ENCODE data around the gene PXYLP1.

DNA sequence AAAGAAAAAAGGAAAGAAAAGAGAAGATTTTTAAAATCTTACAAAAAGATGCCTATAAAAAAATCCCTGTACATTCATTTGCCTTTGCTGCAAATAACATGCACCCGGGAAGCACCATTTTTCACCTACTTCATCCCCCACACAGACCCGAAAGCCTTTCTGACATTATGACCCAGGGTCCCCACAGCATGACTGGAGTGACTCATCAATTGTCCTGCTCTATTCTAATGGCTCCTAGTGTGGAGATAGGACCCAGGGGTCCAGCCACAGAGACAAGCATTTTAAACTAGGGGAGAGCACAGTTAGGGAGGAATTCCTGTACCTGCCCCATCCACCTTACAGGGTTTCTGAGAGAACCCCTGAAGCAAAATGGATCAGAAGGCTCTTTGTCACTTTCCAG is 14.7 kb upstream of the PXYLP1 start:
- TF ChIP-seq, protein P1, sequence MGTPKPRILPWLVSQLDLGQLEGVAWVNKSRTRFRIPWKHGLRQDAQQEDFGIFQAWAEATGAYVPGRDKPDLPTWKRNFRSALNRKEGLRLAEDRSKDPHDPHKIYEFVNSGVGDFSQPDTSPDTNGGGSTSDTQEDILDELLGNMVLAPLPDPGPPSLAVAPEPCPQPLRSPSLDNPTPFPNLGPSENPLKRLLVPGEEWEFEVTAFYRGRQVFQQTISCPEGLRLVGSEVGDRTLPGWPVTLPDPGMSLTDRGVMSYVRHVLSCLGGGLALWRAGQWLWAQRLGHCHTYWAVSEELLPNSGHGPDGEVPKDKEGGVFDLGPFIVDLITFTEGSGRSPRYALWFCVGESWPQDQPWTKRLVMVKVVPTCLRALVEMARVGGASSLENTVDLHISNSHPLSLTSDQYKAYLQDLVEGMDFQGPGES (IDR thresholded peaks at IDR 0.05), result no peak
- TF ChIP-seq MYC (IDR thresholded peaks at IDR 0.05; ENCODE audit: insufficient read depth, insufficient read length, insufficient replicate concordance, low read length, severe bottlenecking) (no peak), POLR2A (IDR thresholded peaks at IDR 0.05; ENCODE audit: low read depth, low read length) (no peak), TAF1 (IDR thresholded peaks at IDR 0.05; ENCODE audit: borderline replicate concordance, low read depth, low read length) (no peak), YY1 (IDR thresholded peaks at IDR 0.05; ENCODE audit: low read depth, low read length) (no peak), RAD21 (IDR thresholded peaks at IDR 0.05; ENCODE audit: insufficient read depth, low read depth, low read length) (no peak), POLR2AphosphoS2 (IDR thresholded peaks at IDR 0.05; ENCODE audit: low read depth, low read length) (no peak), SUZ12 (IDR thresholded peaks at IDR 0.05; ENCODE audit: unreplicated experiment) (no peak)
- TF ChIP-seq, protein P2, sequence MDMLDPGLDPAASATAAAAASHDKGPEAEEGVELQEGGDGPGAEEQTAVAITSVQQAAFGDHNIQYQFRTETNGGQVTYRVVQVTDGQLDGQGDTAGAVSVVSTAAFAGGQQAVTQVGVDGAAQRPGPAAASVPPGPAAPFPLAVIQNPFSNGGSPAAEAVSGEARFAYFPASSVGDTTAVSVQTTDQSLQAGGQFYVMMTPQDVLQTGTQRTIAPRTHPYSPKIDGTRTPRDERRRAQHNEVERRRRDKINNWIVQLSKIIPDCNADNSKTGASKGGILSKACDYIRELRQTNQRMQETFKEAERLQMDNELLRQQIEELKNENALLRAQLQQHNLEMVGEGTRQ (IDR thresholded peaks at IDR 0.05; ENCODE audit: borderline replicate concordance, low read depth, low read length), result no peak
- TF ChIP-seq, protein P3, sequence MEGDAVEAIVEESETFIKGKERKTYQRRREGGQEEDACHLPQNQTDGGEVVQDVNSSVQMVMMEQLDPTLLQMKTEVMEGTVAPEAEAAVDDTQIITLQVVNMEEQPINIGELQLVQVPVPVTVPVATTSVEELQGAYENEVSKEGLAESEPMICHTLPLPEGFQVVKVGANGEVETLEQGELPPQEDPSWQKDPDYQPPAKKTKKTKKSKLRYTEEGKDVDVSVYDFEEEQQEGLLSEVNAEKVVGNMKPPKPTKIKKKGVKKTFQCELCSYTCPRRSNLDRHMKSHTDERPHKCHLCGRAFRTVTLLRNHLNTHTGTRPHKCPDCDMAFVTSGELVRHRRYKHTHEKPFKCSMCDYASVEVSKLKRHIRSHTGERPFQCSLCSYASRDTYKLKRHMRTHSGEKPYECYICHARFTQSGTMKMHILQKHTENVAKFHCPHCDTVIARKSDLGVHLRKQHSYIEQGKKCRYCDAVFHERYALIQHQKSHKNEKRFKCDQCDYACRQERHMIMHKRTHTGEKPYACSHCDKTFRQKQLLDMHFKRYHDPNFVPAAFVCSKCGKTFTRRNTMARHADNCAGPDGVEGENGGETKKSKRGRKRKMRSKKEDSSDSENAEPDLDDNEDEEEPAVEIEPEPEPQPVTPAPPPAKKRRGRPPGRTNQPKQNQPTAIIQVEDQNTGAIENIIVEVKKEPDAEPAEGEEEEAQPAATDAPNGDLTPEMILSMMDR (IDR thresholded peaks at IDR 0.05 in 2 of 3, conservative IDR thresholded peaks at IDR 0.05 in 1 of 3; ENCODE audit: control insufficient read depth in 2 of 3, extremely low read depth in 1 of 3, insufficient read depth in 1 of 3, low read depth in 3 of 3, low read length in 3 of 3), result no peak
- TF ChIP-seq, protein P4, sequence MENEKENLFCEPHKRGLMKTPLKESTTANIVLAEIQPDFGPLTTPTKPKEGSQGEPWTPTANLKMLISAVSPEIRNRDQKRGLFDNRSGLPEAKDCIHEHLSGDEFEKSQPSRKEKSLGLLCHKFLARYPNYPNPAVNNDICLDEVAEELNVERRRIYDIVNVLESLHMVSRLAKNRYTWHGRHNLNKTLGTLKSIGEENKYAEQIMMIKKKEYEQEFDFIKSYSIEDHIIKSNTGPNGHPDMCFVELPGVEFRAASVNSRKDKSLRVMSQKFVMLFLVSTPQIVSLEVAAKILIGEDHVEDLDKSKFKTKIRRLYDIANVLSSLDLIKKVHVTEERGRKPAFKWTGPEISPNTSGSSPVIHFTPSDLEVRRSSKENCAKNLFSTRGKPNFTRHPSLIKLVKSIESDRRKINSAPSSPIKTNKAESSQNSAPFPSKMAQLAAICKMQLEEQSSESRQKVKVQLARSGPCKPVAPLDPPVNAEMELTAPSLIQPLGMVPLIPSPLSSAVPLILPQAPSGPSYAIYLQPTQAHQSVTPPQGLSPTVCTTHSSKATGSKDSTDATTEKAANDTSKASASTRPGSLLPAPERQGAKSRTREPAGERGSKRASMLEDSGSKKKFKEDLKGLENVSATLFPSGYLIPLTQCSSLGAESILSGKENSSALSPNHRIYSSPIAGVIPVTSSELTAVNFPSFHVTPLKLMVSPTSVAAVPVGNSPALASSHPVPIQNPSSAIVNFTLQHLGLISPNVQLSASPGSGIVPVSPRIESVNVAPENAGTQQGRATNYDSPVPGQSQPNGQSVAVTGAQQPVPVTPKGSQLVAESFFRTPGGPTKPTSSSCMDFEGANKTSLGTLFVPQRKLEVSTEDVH (IDR thresholded peaks at IDR 0.05; ENCODE audit: low read depth, partially characterized antibody), result no peak

Measured in GM12878 (cell line).